ENCODE data around the gene CCDC40.

CCDC40 gene

GRCh38 chr17:80000981-80001775, 35.3 kb upstream of the CCDC40 start:
- DNase-seq (ENCODE audit: low read depth in 3 of 3) = no peak

- DNase-seq (ENCODE audit: low read depth in 3 of 3) = no peak
Measured at GRCh38 chr17:80002070-80002641, 34.3 kb upstream of the CCDC40 start.

GRCh38 chr17:80002690-80003490, 33.6 kb upstream of the CCDC40 start:
- no peak for DNase-seq (ENCODE audit: low read depth in 3 of 3)

- no peak for DNase-seq (ENCODE audit: low read depth in 3 of 3)
Measured at GRCh38 chr17:80003969-80004368, 32.5 kb upstream of the CCDC40 start.

- DNase-seq (ENCODE audit: low read depth in 3 of 3) = no peak
Measured at GRCh38 chr17:80005360-80006338, 30.8 kb upstream of the CCDC40 start.

- DNase-seq (ENCODE audit: low read depth in 3 of 3) = no peak
Measured at GRCh38 chr17:80006339-80006720, 30.1 kb upstream of the CCDC40 start.

- no peak for DNase-seq (ENCODE audit: low read depth in 3 of 3)
Measured at GRCh38 chr17:80006811-80007752, 29.4 kb upstream of the CCDC40 start.

GRCh38 chr17:80007939-80008338, 28.5 kb upstream of the CCDC40 start:
- no peak for DNase-seq (ENCODE audit: low read depth in 3 of 3)

GRCh38 chr17:80008383-80008840, 28.0 kb upstream of the CCDC40 start:
- peak; percentile 68 to 74 (median 73) for DNase-seq (ENCODE audit: low read depth in 3 of 3)

- DNase-seq (ENCODE audit: low read depth in 3 of 3) = no peak
Measured at GRCh38 chr17:80008848-80009247, 27.6 kb upstream of the CCDC40 start.

- no peak for DNase-seq (ENCODE audit: low read depth in 3 of 3)
Measured at GRCh38 chr17:80009391-80010282, 26.8 kb upstream of the CCDC40 start.

- no peak for DNase-seq (ENCODE audit: low read depth in 3 of 3)
Measured at GRCh38 chr17:80010283-80010858, 26.1 kb upstream of the CCDC40 start.

GRCh38 chr17:80011989-80012555, 24.4 kb upstream of the CCDC40 start:
- DNase-seq (ENCODE audit: low read depth in 3 of 3) = no peak

GRCh38 chr17:80012765-80013741, 23.4 kb upstream of the CCDC40 start:
- no peak for DNase-seq (ENCODE audit: low read depth in 3 of 3)

GRCh38 chr17:80017226-80018010, 19.0 kb upstream of the CCDC40 start:
- no peak for DNase-seq (ENCODE audit: low read depth in 3 of 3)

GRCh38 chr17:80018917-80019651, 17.4 kb upstream of the CCDC40 start:
- no peak for DNase-seq (ENCODE audit: low read depth in 3 of 3)
